Measurements from ENCODE around the gene PPP2R5C.
"Not testable (repeated sequence)": the region's sequence is repeated elsewhere in the genome, so short reads cannot be mapped to it uniquely, and the experiment has no call there.

Gene PPP2R5C

GRCh38 chr14:101761032-101761880, at the start of gene PPP2R5C:
PPP2R5C (plus strand) TSS chr14:101761709; CDS start chr14:101761894, 185 bp downstream.
- peak; percentile 79 for DNase-seq (ENCODE audit: low read depth)

- not testable (repeated sequence) for DNase-seq (ENCODE audit: low read depth)
Observed at GRCh38 chr14:101711857-101712233, 49.7 kb upstream of the PPP2R5C start.

- DNase-seq (ENCODE audit: low read depth), result not testable (repeated sequence)
Observed at GRCh38 chr14:101712341-101712740, 49.2 kb upstream of the PPP2R5C start.

- not testable (repeated sequence) for DNase-seq (ENCODE audit: low read depth)
Observed at GRCh38 chr14:101713091-101713490, 48.4 kb upstream of the PPP2R5C start.

GRCh38 chr14:101713621-101714349, 47.7 kb upstream of the PPP2R5C start:
- DNase-seq (ENCODE audit: low read depth), result no peak

- DNase-seq (ENCODE audit: low read depth), result no peak
Observed at GRCh38 chr14:101714394-101714793, 47.1 kb upstream of the PPP2R5C start.

- DNase-seq (ENCODE audit: low read depth), result no peak
Observed at GRCh38 chr14:101715210-101716076, 46.1 kb upstream of the PPP2R5C start.

- no peak for DNase-seq (ENCODE audit: low read depth)
Observed at GRCh38 chr14:101716077-101716950, 45.2 kb upstream of the PPP2R5C start.

- DNase-seq (ENCODE audit: low read depth), result no peak
Observed at GRCh38 chr14:101716956-101717662, 44.4 kb upstream of the PPP2R5C start.

- DNase-seq (ENCODE audit: low read depth), result no peak
Observed at GRCh38 chr14:101717663-101718490, 43.6 kb upstream of the PPP2R5C start.

GRCh38 chr14:101719045-101719645, 42.4 kb upstream of the PPP2R5C start:
- no peak for DNase-seq (ENCODE audit: low read depth)

GRCh38 chr14:101719708-101720107, 41.8 kb upstream of the PPP2R5C start:
- no peak for DNase-seq (ENCODE audit: low read depth)

- no peak for DNase-seq (ENCODE audit: low read depth)
Observed at GRCh38 chr14:101721111-101721510, 40.4 kb upstream of the PPP2R5C start.

- peak; percentile 62 for DNase-seq (ENCODE audit: low read depth)
Observed at GRCh38 chr14:101721951-101722661, 39.4 kb upstream of the PPP2R5C start.

GRCh38 chr14:101723061-101723595, 38.4 kb upstream of the PPP2R5C start:
- DNase-seq (ENCODE audit: low read depth), result no peak

GRCh38 chr14:101725652-101726051, 35.9 kb upstream of the PPP2R5C start:
- DNase-seq (ENCODE audit: low read depth), result not testable (repeated sequence)

GRCh38 chr14:101726295-101726953, 35.1 kb upstream of the PPP2R5C start:
- no peak for DNase-seq (ENCODE audit: low read depth)

- no peak for DNase-seq (ENCODE audit: low read depth)
Observed at GRCh38 chr14:101726954-101727302, 34.6 kb upstream of the PPP2R5C start.

All from stimulated activated CD4-positive, alpha-beta T cell treated with anti-CD3 and anti-CD28 coated beads, Interleukin-2, amount 100 ng/mL, for 4 hours (primary cell).